HAP-1 (cell line): ENCODE data around the gene TANC1.

Experiments
- DNase-seq, 2 experiments: peaks; one replicate each; pipeline ENCODE4 v3.0.0-alpha.2; 2016 to 2020; ENCODE audit warnings: low spot score in 2 of 2
- H3K27me3 ChIP-seq: fragments of 250-450 bp; sonication (Bioruptor Pico); 2 replicates; pipeline ENCODE4 v1.5.1; 2020; ENCODE audit warnings: low read depth, mild to moderate bottlenecking, moderate library complexity
- H3K36me3 ChIP-seq: fragments of 250-450 bp; sonication (Bioruptor Pico); replicated peaks from 2 replicates; pipeline ENCODE4 v1.5.1; 2020; ENCODE audit warnings: mild to moderate bottlenecking
- H3K4me1 ChIP-seq: fragments of 250-450 bp; sonication (Bioruptor Pico); 2 replicates; pipeline ENCODE4 v1.5.1; 2020; ENCODE audit warnings: mild to moderate bottlenecking
- H3K4me3 ChIP-seq: fragments of 250-450 bp; sonication (Bioruptor Pico); 2 replicates; pipeline ENCODE4 v1.5.1; 2020; ENCODE audit warnings: mild to moderate bottlenecking, moderate library complexity
- H3K9me3 ChIP-seq: fragments of 250-450 bp; sonication (Bioruptor Pico); 2 replicates; pipeline ENCODE4 v1.5.1; 2020; ENCODE audit warnings: mild to moderate bottlenecking, moderate library complexity
- in situ Hi-C: fragments of 300-500 bp; cut with MboI; formaldehyde crosslinking; loops from 3 replicates; pipeline ENCODE4 v1.14.3; 2020; ENCODE audit warnings: low sequenced_read_pairs, inconsistent platforms, mixed read lengths

TANC1 gene

GRCh38 chr2:159108181-159108893, 139.9 kb downstream of the TANC1 start:
- Histone ChIP-seq H3K27me3 (no peaks in the 10 kb centered on the region), H3K4me3 (no peak overlapping the region), H3K36me3 (no peaks in the 10 kb centered on the region), H3K4me1 (no peaks in the 10 kb centered on the region), H3K9me3 (no peaks in the 10 kb centered on the region)
- no peak for DNase-seq
- in situ Hi-C loops, result no loop called here

DNA sequence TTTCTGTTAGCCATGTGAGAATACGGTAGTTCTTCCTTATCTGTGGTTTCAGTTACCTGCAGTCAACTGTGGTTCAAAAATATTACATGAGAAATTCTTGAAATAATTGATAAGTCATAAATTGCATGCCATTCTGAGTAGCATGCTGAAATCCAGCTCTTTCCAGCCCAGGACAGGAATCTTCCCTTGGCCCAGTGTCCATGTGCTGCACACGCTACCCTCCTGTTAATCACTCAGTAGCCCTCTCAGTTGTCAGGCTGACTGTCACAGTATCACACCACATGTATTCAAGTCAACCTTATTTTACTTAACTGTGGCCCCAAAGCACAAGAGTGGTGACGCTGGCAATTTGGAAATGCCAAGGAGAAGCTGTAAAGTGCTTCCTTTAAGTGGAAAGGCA, 141.1 kb downstream of the TANC1 start:
- no peaks in the 10 kb centered on the region for H3K9me3 ChIP-seq
- no peaks in the 10 kb centered on the region for H3K4me1 ChIP-seq
- no peaks in the 10 kb centered on the region for H3K36me3 ChIP-seq
- no peak for DNase-seq
- H3K27me3 ChIP-seq, result no peaks in the 10 kb centered on the region
- H3K4me3 ChIP-seq, result no peak overlapping the region
- in situ Hi-C loops, result no loop called here

GRCh38 chr2:159110784-159111183, 142.3 kb downstream of the TANC1 start:
- in situ Hi-C loops, result no loop called here
- Histone ChIP-seq H3K4me1 (no peaks in the 10 kb centered on the region), H3K9me3 (no peaks in the 10 kb centered on the region)

GRCh38 chr2:159111346-159111927, 143.0 kb downstream of the TANC1 start:
- H3K27me3 ChIP-seq, result no peaks in the 10 kb centered on the region
- H3K9me3 ChIP-seq, result no peaks in the 10 kb centered on the region
- DNase-seq, result no peak
- H3K4me3 ChIP-seq, result no peak overlapping the region
- no peaks in the 10 kb centered on the region for H3K36me3 ChIP-seq
- in situ Hi-C loops, result no loop called here
- H3K4me1 ChIP-seq, result no peaks in the 10 kb centered on the region

More at GRCh38 chr2:159110784-159111183, 142.3 kb downstream of the TANC1 start:
- Histone ChIP-seq H3K4me3 (no peak overlapping the region), H3K27me3 (no peaks in the 10 kb centered on the region), H3K36me3 (no peaks in the 10 kb centered on the region)
- DNase-seq, result no peak

DNA sequence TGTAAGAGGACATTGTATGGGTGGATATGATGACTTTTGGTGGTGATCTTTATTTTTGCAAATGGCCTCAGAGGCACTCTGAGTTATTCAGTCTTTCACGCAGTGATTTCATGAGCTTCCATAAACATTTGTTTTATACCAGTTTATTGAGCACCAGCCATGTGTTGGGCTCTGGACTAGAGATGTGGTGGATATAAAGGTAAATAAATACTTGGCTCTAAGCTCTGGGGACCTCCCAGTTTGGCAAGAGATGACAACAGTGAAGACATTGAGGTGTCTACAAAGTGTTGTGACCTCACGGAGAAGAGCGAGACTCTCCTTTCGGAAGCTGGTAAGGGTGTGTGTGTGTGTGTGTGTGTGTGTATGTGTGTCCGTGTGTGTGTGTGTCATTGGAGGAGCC, 146.4 kb downstream of the TANC1 start:
- no peak for DNase-seq
- Histone ChIP-seq H3K9me3 (no peaks in the 10 kb centered on the region), H3K4me3 (no peak overlapping the region), H3K27me3 (no peaks in the 10 kb centered on the region), H3K4me1 (no peaks in the 10 kb centered on the region), H3K36me3 (no peaks in the 10 kb centered on the region)
- in situ Hi-C loops, result no loop called here

GRCh38 chr2:159116922-159117321, 148.5 kb downstream of the TANC1 start:
- no peaks in the 10 kb centered on the region for H3K4me1 ChIP-seq
- DNase-seq, result no peak
- no peaks in the 10 kb centered on the region for H3K36me3 ChIP-seq
- H3K9me3 ChIP-seq, result no peaks in the 10 kb centered on the region
- H3K4me3 ChIP-seq, result no peak overlapping the region
- in situ Hi-C loops, result no loop called here
- H3K27me3 ChIP-seq, result no peaks in the 10 kb centered on the region

GRCh38 chr2:159117658-159118057, 149.2 kb downstream of the TANC1 start:
- H3K4me1 ChIP-seq, result no peaks in the 10 kb centered on the region
- no peak for DNase-seq
- H3K36me3 ChIP-seq, result no peaks in the 10 kb centered on the region

DNA sequence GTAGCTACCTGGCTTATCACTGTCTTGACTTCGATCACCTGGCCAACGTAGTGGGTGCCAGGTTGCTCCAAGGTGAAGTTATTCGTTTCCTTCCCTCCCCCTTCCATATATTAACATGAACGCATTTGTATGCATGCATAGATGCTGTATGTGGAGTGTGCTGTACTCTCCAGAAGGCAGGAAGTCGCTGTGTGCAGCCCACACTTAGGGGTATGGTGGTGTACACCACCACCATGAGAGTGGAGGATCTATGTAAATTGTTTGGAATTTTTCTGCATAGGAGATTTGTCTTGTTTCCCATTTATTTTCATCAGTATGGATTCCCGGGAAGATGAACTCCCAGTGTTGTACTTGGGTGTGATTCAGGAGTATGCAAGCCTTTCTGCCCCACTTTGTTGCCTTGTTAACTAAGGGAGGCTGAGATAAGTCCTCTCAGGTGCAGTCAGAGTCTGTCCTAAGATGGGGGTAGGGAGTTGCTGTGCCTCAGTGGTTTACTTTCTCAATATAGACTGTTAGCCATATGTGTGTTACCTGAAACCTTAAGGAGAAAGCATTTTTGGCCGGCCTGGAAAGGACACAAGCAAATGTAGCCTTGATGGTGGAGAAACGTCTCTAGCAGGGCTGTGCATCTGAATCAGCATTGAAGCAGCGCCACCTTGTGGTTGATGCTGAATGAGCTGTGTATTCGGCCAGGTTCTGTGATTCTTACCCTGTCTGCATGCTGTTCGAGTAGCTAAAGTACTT, 149.8 kb downstream of the TANC1 start:
- DNase-seq, result peak; percentile 68 to 89
- Histone ChIP-seq H3K4me3 (no peak overlapping the region), H3K36me3 (no peaks in the 10 kb centered on the region), H3K4me1 (no peaks in the 10 kb centered on the region), H3K27me3 (no peaks in the 10 kb centered on the region), H3K9me3 (no peaks in the 10 kb centered on the region)
- in situ Hi-C loops, result no loop called here

More at GRCh38 chr2:159117658-159118057, 149.2 kb downstream of the TANC1 start:
- Histone ChIP-seq H3K27me3 (no peaks in the 10 kb centered on the region), H3K4me3 (no peak overlapping the region), H3K9me3 (no peaks in the 10 kb centered on the region)
- in situ Hi-C loops, result no loop called here

DNA sequence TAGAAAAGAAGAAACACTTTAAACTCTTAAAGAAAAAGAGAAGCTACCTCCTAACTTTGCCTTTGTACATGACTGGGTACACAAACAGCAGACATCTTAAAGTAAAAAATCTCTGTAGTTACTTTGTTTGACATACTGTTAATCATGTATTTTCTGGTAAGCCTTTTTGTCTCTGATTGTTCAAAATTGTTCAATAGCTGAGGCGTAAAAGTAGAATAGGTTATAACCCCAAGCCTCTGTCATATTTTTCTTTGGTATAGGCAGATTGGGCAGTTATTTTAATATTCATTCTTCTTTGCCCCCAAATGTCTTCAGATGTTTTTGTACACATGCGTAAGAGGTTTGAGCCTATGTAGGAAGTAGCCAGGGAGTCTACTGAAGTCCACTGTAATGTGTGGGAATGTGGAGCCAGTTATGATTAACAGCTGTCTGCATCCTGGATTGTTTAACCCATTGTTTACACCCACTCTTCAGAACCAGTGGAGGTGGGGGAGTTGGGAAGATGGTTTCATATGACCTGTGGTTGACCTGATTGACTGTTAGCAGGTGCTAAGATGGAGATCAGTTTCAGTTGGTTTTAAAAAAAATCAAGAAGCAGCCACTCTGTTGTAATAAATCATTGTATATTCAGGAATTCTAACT, 150.5 kb downstream of the TANC1 start:
- no peaks in the 10 kb centered on the region for H3K27me3 ChIP-seq
- in situ Hi-C loops, result no loop called here
- no peak overlapping the region for H3K4me3 ChIP-seq
- no peaks in the 10 kb centered on the region for H3K4me1 ChIP-seq
- no peak for DNase-seq
- no peaks in the 10 kb centered on the region for H3K9me3 ChIP-seq
- no peaks in the 10 kb centered on the region for H3K36me3 ChIP-seq

DNA sequence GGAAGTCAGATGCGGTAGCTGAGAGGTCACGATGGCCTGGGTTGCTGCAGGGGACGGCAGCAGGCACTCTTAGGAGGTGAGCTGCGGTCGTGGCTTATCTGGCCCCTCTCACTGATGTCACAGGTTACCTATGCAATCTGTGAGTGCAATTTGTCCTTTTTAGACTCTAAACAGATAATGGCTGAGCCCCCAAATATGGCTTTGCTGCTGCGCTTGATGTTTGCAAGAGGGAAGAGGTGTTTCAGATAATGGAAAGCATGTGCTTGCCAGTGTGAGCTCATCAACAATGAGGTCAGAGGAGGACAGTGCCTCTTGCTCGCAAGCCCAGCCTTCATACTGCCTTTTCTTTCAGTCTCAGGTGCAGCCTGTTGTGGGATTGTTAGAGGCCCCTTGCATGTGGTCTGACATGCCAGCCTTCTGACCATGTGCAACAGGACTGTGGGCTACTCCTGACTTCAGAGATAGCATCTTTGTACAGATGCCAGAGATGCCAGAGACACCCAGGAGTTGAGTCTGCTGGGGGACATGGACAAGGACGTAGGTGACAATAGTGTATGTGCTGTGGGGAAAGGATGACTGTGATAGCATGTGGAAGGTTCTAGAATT, 151.3 kb downstream of the TANC1 start:
- H3K4me3 ChIP-seq, result no peak overlapping the region
- in situ Hi-C loops, result loop anchor here (5.0 kb wide), 1 partner anchor 222 kb away; no protein-coding TSS in a partner anchor
- H3K9me3 ChIP-seq, result no peaks in the 10 kb centered on the region
- no peaks in the 10 kb centered on the region for H3K27me3 ChIP-seq
- H3K4me1 ChIP-seq, result no peaks in the 10 kb centered on the region
- no peak for DNase-seq
- no peaks in the 10 kb centered on the region for H3K36me3 ChIP-seq

DNA sequence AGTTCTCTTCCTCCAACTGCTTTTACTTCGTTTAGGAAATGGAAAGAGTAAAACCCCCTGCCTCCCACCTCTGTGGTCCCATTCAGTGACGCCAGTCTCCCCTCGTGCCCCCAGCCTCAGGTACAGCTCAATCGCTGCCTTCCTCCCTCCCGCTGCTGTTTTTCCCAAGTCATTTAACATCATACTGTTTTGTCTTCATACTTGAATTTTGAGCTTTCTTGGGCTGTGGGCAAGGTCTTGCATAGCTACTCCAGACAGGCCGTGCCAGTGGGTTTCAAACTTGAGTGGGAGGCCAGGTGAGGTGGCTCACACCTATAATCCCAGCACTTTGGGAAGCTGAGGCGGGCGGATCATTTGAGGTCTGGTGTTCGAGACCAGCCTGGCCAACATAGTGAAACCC, 155.3 kb downstream of the TANC1 start:
- Histone ChIP-seq H3K4me3 (no peak overlapping the region), H3K4me1 (no peaks in the 10 kb centered on the region), H3K36me3 (no peaks in the 10 kb centered on the region), H3K27me3 (no peaks in the 10 kb centered on the region), H3K9me3 (no peaks in the 10 kb centered on the region)
- in situ Hi-C loops, result loop anchor here (5.0 kb wide), 1 partner anchor 226 kb away; no protein-coding TSS in a partner anchor
- no peak for DNase-seq

DNA sequence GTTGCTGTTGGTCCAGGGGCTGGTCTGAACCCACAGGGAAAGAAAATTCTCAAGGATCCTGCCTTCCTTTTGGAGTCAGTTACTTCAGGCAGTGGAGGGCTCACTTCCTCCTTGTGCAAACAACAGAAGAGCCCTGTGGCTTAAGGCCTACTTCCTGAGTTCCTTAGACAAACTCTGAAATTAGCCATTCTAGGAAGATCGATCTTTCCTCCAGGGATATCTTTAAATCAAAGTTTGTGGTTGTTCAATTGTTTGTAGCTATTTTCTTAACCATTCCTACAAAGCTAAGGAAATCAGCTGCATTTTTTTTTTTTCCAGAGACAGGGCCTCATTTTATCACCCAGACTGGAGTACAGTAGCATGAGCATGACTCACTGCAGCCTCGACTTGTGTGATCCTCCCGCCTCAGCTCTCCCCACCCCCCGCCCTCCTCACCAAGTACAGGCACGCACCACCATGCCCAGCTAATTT, 156.0 kb downstream of the TANC1 start:
- in situ Hi-C loops, result loop anchor here (5.0 kb wide), 1 partner anchor 227 kb away; no protein-coding TSS in a partner anchor
- H3K36me3 ChIP-seq, result no peaks in the 10 kb centered on the region
- H3K9me3 ChIP-seq, result no peaks in the 10 kb centered on the region
- no peaks in the 10 kb centered on the region for H3K27me3 ChIP-seq
- H3K4me3 ChIP-seq, result no peak overlapping the region
- H3K4me1 ChIP-seq, result no peaks in the 10 kb centered on the region
- no peak for DNase-seq

GRCh38 chr2:159124931-159125467, 156.6 kb downstream of the TANC1 start:
- no peak for DNase-seq
- in situ Hi-C loops, result loop anchor here (5.0 kb wide), 1 partner anchor 228 kb away; no protein-coding TSS in a partner anchor
- no peaks in the 10 kb centered on the region for H3K27me3 ChIP-seq
- no peaks in the 10 kb centered on the region for H3K9me3 ChIP-seq
- H3K36me3 ChIP-seq, result no peaks in the 10 kb centered on the region
- no peak overlapping the region for H3K4me3 ChIP-seq
- H3K4me1 ChIP-seq, result no peaks in the 10 kb centered on the region
